ENCODE results near the gene ZC3H12D.
"Not testable (repeated sequence)": the region's sequence is repeated elsewhere in the genome, so short reads cannot be mapped to it uniquely, and the experiment has no call there.

The ZC3H12D gene

GRCh38 chr6:149446791-149447376, 37.9 kb downstream of the ZC3H12D start:
- in situ Hi-C loops (cut with MboI; ENCODE audit: low sequenced_read_pairs, unreplicated experiment), result loop anchor here (25.0 kb wide), 1 partner anchor 860 kb away; no protein-coding TSS in a partner anchor
- no peak for DNase-seq (ENCODE audit: low spot score)
- no peak for TF ChIP-seq CTCF (IDR thresholded peaks at IDR 0.05; ENCODE audit: borderline replicate concordance, control extremely low read depth, extremely low read depth, insufficient read depth, missing control alignments)

GRCh38 chr6:149445573-149445972, 39.2 kb downstream of the ZC3H12D start:
- DNase-seq (ENCODE audit: low spot score), result no peak
- TF ChIP-seq CTCF (IDR thresholded peaks at IDR 0.05; ENCODE audit: borderline replicate concordance, control extremely low read depth, extremely low read depth, insufficient read depth, missing control alignments), result no peak
- in situ Hi-C loops (cut with MboI; ENCODE audit: low sequenced_read_pairs, unreplicated experiment), result loop anchor here (25.0 kb wide), 1 partner anchor 858 kb away; no protein-coding TSS in a partner anchor

- in situ Hi-C loops (cut with MboI; ENCODE audit: low sequenced_read_pairs, unreplicated experiment), result loop anchor here (25.0 kb wide), 1 partner anchor 858 kb away; no protein-coding TSS in a partner anchor
- DNase-seq (ENCODE audit: low spot score), result no peak
- TF ChIP-seq CTCF (IDR thresholded peaks at IDR 0.05; ENCODE audit: borderline replicate concordance, control extremely low read depth, extremely low read depth, insufficient read depth, missing control alignments), result no peak
Measured at GRCh38 chr6:149445095-149445466, 39.7 kb downstream of the ZC3H12D start.

- in situ Hi-C loops (cut with MboI; ENCODE audit: low sequenced_read_pairs, unreplicated experiment), result loop anchor here (25.0 kb wide), 1 partner anchor 857 kb away; no protein-coding TSS in a partner anchor
Measured at GRCh38 chr6:149444360-149445094, 40.3 kb downstream of the ZC3H12D start.

GRCh38 chr6:149443411-149444181, 41.2 kb downstream of the ZC3H12D start:
- no peak for TF ChIP-seq CTCF (IDR thresholded peaks at IDR 0.05; ENCODE audit: borderline replicate concordance, control extremely low read depth, extremely low read depth, insufficient read depth, missing control alignments)
- no peak for DNase-seq (ENCODE audit: low spot score)
- in situ Hi-C loops (cut with MboI; ENCODE audit: low sequenced_read_pairs, unreplicated experiment), result loop anchor here (25.0 kb wide), 1 partner anchor 856 kb away; no protein-coding TSS in a partner anchor

More at GRCh38 chr6:149444360-149445094, 40.3 kb downstream of the ZC3H12D start:
- DNase-seq (ENCODE audit: low spot score), result not testable (repeated sequence)

- no peak for DNase-seq (ENCODE audit: low spot score)
- in situ Hi-C loops (cut with MboI; ENCODE audit: low sequenced_read_pairs, unreplicated experiment), result loop anchor here (25.0 kb wide), 1 partner anchor 854 kb away; no protein-coding TSS in a partner anchor
- TF ChIP-seq CTCF (IDR thresholded peaks at IDR 0.05; ENCODE audit: borderline replicate concordance, control extremely low read depth, extremely low read depth, insufficient read depth, missing control alignments), result no peak
Measured at GRCh38 chr6:149441740-149442139, 43.1 kb downstream of the ZC3H12D start.

Measured in GM13976 (cell line).